HepG2 (cell line): ENCODE data around the gene FMNL2. TPM values are rescaled to one million over a fixed set of nuclear protein-coding genes. Genes with fewer than 3 reads are reported as not detected.

ENCODE experiments used
- CCDC6 ChIP-seq: sonication (generic); formaldehyde crosslinking; IDR thresholded peaks from 2 replicates; pipeline ENCODE4 v1.8.1; 2022; ENCODE audit warnings: mild to moderate bottlenecking, missing genetic modification reagents, moderate library complexity
- EP300 ChIP-seq, 3 experiments: sonication (generic) in 1 of 3; formaldehyde crosslinking in 1 of 3; IDR thresholded peaks; 2 replicates each; pipeline versions ENCODE4 v1.5.1 to v1.6.1; 2011 to 2020; ENCODE audit warnings: low read depth in 2 of 3, low read length in 2 of 3, borderline replicate concordance in 1 of 3, improper control_type of control experiment in 1 of 3, mild to moderate bottlenecking in 1 of 3, missing genetic modification reagents in 1 of 3, moderate library complexity in 1 of 3
- GPN1 ChIP-seq: sonication (generic); formaldehyde crosslinking; IDR thresholded peaks from 2 replicates; pipeline ENCODE4 v1.5.1; 2020; ENCODE audit warnings: missing genetic modification reagents, borderline replicate concordance
- HMG20B ChIP-seq: conservative IDR thresholded peaks from 2 replicates; pipeline ENCODE4 v1.6.1; 2016; ENCODE audit warnings: missing genetic modification reagents, missing compliant biosample characterization
- JUNB ChIP-seq: sonication (generic); formaldehyde crosslinking; IDR thresholded peaks from 2 replicates; pipeline ENCODE4 v1.8.0; 2022; ENCODE audit warnings: missing genetic modification reagents, mild to moderate bottlenecking, borderline replicate concordance
- MAX ChIP-seq: IDR thresholded peaks from 2 replicates; pipeline ENCODE4 v1.6.1; 2012; ENCODE audit warnings: inconsistent platforms
- MBNL3 ChIP-seq: fragments of 250-450 bp; sonication (Bioruptor Pico); conservative IDR thresholded peaks from 2 replicates; pipeline ENCODE4 v1.8.0; 2022; ENCODE audit warnings: mild to moderate bottlenecking, inconsistent platforms
- MED8 ChIP-seq: sonication (generic); formaldehyde crosslinking; IDR thresholded peaks from 2 replicates; pipeline ENCODE4 v1.8.1; 2023; ENCODE audit warnings: mild to moderate bottlenecking, missing genetic modification reagents; ENCODE audit not compliant: insufficient replicate concordance
- MIER2 ChIP-seq: IDR thresholded peaks from 2 replicates; pipeline ENCODE4 v1.6.1; 2016; ENCODE audit warnings: missing biosample characterization, missing genetic modification reagents
- POGZ ChIP-seq: sonication (generic); formaldehyde crosslinking; IDR thresholded peaks from 2 replicates; pipeline ENCODE4 v1.4.0; 2020; ENCODE audit warnings: mild to moderate bottlenecking, missing genetic modification reagents
- RARA ChIP-seq: IDR thresholded peaks from 2 replicates; pipeline ENCODE4 v1.6.1; 2016; ENCODE audit warnings: missing genetic modification reagents, missing compliant biosample characterization
- RBM22 ChIP-seq: fragments of 200-400 bp; formaldehyde crosslinking; optimal IDR thresholded peaks from 2 replicates; pipeline ENCODE3; 2017; ENCODE audit warnings: mild to moderate bottlenecking, low read length, moderate library complexity
- SP2 ChIP-seq: sonication (generic); formaldehyde crosslinking; IDR thresholded peaks from 2 replicates; pipeline ENCODE4 v1.5.1; 2020; ENCODE audit warnings: mild to moderate bottlenecking, missing genetic modification reagents
- ZBTB1 ChIP-seq: sonication (generic); formaldehyde crosslinking; IDR thresholded peaks from 2 replicates; pipeline ENCODE4 v1.4.0; 2020; ENCODE audit warnings: missing genetic modification reagents, borderline replicate concordance
- ZBTB25 ChIP-seq: IDR thresholded peaks from 2 replicates; pipeline ENCODE4 v1.6.1; 2018; ENCODE audit warnings: missing genetic modification reagents
- ZFP36L1 ChIP-seq: sonication (generic); formaldehyde crosslinking; IDR thresholded peaks from 2 replicates; pipeline ENCODE4 v1.8.0; 2022; ENCODE audit warnings: mild to moderate bottlenecking, missing genetic modification reagents, moderate library complexity
- ZFX ChIP-seq: sonication (generic); formaldehyde crosslinking; IDR thresholded peaks from 2 replicates; pipeline ENCODE4 v1.4.0; 2020; ENCODE audit warnings: mild to moderate bottlenecking, low read depth, missing genetic modification reagents, moderate library complexity
- ZNF292 ChIP-seq: sonication (generic); formaldehyde crosslinking; IDR thresholded peaks from 2 replicates; pipeline ENCODE4 v1.8.1; 2022; ENCODE audit warnings: mild to moderate bottlenecking, low read depth, missing genetic modification reagents, borderline replicate concordance
- ZNF512 ChIP-seq: sonication (generic); formaldehyde crosslinking; IDR thresholded peaks from 2 replicates; pipeline ENCODE4 v1.4.0; 2020; ENCODE audit warnings: mild to moderate bottlenecking, missing genetic modification reagents
- ZNF644 ChIP-seq: IDR thresholded peaks from 2 replicates; pipeline ENCODE4 v1.6.1; 2016; ENCODE audit warnings: low read depth
- ZNF776 ChIP-seq: sonication (generic); formaldehyde crosslinking; IDR thresholded peaks from 2 replicates; pipeline ENCODE4 v1.4.0; 2020; ENCODE audit warnings: mild to moderate bottlenecking, missing genetic modification reagents
- ZNF782 ChIP-seq: sonication (generic); formaldehyde crosslinking; IDR thresholded peaks from 2 replicates; pipeline ENCODE4 v1.4.0; 2020; ENCODE audit warnings: missing genetic modification reagents, mild to moderate bottlenecking, borderline replicate concordance
- polyA plus RNA-seq, 8 experiments: library from polyadenylated mRNA; depleted of rRNA in 3 of 8; stranded (reverse) in 7 of 8; unstranded in 1 of 8; fragments of >200 nt; fragmentation: Illumina TruSeq in 4 of 8; extraction: Trizol in 4 of 8; gene quantifications; 2 replicates each; pipeline versions ENCODE4 v1.2.1 to v1.2.3, GENCODE V29; 2011 to 2016; ENCODE audit warnings: low read depth in 4 of 8, missing spikeins in 1 of 8, mixed read lengths in 1 of 8; ENCODE audit not compliant: insufficient read depth in 1 of 8
- total RNA-seq, 5 experiments: library from RNA; depleted of rRNA; stranded (reverse); fragments of >200 nt; fragmentation: Illumina TruSeq; extraction: Trizol; gene quantifications; 2 replicates each; pipeline ENCODE4 v1.2.3, GENCODE V29; 2016; ENCODE audit warnings: low read depth in 1 of 5
- TF ChIP-seq, protein P1 (sequence below): conservative IDR thresholded peaks from 2 replicates; pipeline ENCODE4 v1.6.1; 2018; ENCODE audit warnings: missing genetic modification reagents
- TF ChIP-seq, protein P2 (sequence below): sonication (generic); formaldehyde crosslinking; IDR thresholded peaks from 2 replicates; pipeline ENCODE4 v1.8.0; 2022; ENCODE audit warnings: missing genetic modification reagents, mild to moderate bottlenecking, inconsistent platforms, borderline replicate concordance
- TF ChIP-seq, protein P3 (sequence below): sonication (generic); formaldehyde crosslinking; IDR thresholded peaks from 2 replicates; pipeline ENCODE4 v1.5.0; 2020; ENCODE audit warnings: missing genetic modification reagents, mild to moderate bottlenecking, borderline replicate concordance

FMNL2 gene
- total and polyA plus RNA-seq, 2 of the 13 experiments (the other 11 are each of a cell fraction or from before 2014, with no cell fraction given), result 66.5 to 67.7 TPM

DNA sequence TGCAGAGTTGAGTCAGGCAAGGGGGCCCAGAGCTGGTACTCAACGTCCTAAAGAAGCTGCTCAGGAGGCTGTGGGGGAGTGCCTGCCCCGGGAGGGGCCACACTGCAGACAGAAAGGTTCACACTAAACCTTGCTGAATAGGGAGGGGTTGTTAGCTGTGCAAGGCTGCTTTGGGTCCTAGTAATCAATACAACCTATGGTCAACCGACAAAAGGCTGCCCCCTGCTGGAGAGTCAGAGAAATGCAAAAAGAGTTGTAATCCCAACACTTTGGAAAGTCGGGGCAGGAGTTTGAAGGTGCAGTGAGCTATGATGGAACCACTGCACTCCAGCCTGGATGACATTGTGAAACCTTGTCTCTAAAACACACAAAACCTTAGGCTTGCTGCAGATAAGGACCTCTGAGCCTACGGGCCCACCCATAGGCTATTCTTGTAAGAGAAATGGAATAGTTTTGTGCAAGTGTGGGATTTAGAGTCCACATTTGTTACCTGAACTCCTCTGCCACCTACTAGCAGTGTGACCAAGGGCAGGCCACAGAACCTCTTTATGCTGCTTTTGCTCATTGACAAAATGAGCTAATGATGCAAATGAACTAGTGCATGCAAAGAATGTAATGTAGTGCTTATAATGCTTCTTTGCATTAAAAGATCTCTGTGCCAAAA, 300.8 kb downstream of the FMNL2 start (continued):
- TF ChIP-seq ZBTB25 (no peak), SP2 (CRISPR knock-in tag) (no peak), ZBTB1 (CRISPR knock-in tag) (no peak), ZNF512 (CRISPR knock-in tag) (no peak), EP300 (IDR thresholded peaks at IDR 0.05; ENCODE audit: low read depth in 2 of 2, low read length in 2 of 2) (no peak), EP300 (CRISPR knock-in tag; IDR thresholded peaks at IDR 0.05; ENCODE audit: borderline replicate concordance) (no peak), MAX (no peak), RBM22 (no peak), POGZ (CRISPR knock-in tag) (no peak), ZNF292 (no peak), ZFP36L1 (CRISPR knock-in tag) (no peak), CCDC6 (CRISPR knock-in tag) (no peak), ZNF782 (CRISPR knock-in tag) (no peak), MIER2 (CRISPR knock-in tag) (no peak), HMG20B (CRISPR knock-in tag) (no peak), ZNF644 (CRISPR knock-in tag) (no peak), ZNF776 (CRISPR knock-in tag) (no peak), MED8 (CRISPR knock-in tag) (no peak), JUNB (no peak), GPN1 (CRISPR knock-in tag) (no peak), MBNL3 (CRISPR knock-in tag) (no peak), RARA (CRISPR knock-in tag) (no peak), ZFX (no peak)
- TF ChIP-seq, protein P1, sequence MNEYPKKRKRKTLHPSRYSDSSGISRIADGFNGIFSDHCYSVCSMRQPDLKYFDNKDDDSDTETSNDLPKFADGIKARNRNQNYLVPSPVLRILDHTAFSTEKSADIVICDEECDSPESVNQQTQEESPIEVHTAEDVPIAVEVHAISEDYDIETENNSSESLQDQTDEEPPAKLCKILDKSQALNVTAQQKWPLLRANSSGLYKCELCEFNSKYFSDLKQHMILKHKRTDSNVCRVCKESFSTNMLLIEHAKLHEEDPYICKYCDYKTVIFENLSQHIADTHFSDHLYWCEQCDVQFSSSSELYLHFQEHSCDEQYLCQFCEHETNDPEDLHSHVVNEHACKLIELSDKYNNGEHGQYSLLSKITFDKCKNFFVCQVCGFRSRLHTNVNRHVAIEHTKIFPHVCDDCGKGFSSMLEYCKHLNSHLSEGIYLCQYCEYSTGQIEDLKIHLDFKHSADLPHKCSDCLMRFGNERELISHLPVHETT, result no peak
- TF ChIP-seq, protein P2, sequence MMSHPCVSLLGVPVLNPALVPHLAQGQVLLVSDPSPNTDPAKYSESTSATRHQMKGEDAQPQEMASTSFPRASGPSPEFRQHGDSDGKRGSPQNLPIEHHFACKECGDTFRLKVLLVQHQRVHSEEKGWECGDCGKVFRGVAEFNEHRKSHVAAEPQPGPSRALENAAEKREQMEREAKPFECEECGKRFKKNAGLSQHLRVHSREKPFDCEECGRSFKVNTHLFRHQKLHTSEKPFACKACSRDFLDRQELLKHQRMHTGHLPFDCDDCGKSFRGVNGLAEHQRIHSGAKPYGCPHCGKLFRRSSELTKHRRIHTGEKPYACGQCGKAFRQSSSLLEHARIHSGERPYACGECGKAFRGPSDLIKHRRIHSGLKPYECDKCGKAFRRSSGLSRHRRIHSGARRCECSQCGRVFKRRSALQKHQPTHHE, result no peak
- TF ChIP-seq, protein P3, sequence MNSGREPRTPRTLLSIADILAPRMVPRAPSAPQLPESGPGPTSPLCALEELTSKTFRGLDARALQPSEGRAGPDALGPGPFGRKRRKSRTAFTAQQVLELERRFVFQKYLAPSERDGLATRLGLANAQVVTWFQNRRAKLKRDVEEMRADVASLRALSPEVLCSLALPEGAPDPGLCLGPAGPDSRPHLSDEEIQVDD (CRISPR knock-in tag), result no peak
